Stimulated activated CD8-positive, alpha-beta memory T cell treated with anti-CD3 and anti-CD28 coated beads, Interleukin-12 subunit alpha, Interleukin-12 subunit beta, amount 100 ng/mL, for 24 hours (primary cell): ENCODE data around the gene NXPH4.

Experiments
- DNase-seq: peaks from one replicate; pipeline ENCODE4 v3.0.0-alpha.2; 2020; ENCODE audit errors: extremely low read depth

NXPH4 gene

DNA sequence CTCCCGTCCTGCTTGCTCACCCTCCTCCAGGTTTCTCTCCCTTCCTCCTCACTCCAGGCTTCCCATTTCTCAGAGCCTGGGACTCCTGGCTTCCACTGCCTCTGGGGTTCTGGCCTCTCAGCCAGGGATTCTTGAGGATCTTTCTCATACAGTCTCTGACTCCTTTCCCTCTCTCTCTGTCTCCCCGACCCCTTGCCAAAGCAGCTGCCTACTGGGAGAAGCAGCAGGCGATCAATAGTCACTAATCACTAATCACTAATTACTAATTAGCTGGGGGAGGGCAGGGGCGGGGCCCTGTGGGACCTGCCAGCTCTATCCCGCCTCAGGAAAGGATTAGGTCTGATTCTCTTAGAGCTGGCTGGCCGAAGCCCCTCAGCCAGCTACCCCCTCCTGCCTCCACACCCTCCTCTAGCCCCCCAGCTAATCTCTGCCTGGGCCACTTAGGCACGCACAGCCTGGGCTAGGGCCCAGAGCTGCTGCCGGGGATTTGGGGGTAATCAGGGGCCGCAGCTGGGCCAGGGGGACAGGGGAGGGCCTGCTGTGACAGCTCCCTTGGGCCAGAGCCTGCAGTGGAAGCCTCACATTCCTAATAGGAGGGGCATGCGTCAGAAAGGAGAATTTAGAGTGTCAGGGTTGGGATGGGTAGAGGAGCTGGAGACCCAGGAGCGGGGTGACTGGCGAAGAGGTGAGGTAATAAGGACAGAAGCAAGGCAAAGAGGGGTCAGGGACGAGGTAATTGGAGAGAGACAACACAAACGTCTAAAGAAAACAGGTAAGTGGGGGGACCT, 2.8 kb downstream of the NXPH4 start:
- DNase-seq: no peak

DNA sequence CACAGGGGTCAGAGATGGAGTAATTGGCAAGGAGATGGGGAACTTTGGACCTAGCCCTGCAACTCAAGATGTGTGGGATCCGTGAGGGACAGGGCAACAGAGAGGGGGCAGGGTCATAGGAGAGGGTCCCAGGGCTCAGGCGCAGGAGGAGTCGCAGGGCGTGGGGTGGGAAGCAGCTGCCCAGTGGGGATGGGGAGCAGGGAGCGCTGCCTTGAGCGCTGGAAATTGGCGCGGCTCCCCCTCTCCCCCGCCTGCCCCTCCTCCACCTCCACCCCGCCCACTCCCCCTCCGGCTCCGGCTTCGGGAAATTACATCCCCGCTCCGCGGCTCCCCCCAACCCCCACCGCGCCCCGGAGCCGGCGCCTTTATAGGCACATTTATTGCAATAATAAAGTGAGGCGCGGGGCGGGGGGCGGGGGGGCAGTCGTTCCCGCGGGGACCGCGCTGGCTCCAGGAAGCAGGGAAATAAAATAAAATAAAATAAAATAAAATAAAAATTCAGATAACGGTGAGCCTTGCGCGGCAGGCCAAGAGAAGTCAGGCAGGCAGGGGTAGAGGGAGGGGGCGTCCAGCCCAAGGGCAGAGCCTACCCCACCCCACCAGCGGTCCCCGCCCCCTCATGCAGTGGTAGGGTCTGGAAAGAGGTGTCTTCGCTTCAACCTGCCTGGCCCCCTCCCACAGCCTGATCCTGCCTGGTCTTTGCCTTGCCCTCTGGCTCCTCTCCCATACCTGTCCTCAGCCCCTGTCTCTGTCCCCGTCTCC, 3.6 kb downstream of the NXPH4 start:
- no peak for DNase-seq

DNA sequence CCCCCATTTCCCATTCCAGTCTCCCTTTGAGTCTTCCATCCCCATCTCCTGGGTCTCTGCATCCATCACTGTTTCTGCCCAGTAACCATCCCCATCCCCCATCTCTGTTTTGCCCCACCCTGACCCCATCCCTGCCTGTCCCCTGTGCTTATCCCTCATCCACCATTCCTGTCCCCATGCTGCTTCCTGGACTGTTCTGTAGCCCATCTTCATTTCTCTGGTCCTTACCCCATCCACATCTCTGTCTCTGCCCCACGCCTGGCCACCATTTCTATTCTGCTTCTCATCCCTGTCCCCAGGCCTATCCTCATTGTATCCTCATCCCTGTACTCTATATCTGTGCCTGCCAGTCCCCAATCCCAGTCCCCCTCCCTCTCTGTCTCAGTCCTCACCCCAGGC, 4.2 kb downstream of the NXPH4 start:
- no peak for DNase-seq

DNA sequence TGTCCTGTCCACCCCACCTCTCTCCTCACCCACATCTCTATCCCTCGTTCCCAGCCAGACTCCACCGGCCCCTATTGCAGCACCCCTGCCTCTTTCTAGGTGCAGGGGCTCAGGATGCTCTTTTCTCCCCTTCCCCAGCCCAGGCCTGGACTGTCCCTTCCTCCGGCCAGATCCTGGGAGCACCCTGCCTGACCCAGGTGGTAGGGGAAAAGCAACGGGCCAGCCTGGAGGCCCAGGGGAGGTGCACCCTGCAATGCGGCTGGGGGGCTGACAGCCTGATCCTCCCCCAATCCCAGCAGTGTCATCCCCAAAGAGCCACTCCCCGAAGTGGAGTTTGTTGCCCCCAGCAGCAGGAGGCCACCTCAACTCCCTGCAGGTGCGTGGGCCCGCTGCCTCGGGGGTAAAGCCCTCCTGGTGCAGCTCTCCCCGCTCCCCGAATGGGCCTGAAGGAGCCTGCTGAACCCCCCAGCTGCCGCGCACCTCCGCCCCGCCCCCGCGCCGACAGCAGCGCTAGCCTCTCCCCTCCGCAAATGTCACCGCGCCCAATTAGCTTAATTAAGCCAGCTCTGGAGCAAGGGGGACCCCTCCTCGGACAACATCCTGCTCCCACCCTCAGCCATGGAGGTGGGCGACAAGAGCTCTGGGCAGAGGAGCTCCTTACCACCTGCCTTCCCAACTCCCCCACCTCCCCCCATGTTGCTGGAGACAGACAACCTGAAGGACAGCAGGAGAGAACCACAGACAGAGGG, 4.7 kb downstream of the NXPH4 start:
- DNase-seq: no peak

DNA sequence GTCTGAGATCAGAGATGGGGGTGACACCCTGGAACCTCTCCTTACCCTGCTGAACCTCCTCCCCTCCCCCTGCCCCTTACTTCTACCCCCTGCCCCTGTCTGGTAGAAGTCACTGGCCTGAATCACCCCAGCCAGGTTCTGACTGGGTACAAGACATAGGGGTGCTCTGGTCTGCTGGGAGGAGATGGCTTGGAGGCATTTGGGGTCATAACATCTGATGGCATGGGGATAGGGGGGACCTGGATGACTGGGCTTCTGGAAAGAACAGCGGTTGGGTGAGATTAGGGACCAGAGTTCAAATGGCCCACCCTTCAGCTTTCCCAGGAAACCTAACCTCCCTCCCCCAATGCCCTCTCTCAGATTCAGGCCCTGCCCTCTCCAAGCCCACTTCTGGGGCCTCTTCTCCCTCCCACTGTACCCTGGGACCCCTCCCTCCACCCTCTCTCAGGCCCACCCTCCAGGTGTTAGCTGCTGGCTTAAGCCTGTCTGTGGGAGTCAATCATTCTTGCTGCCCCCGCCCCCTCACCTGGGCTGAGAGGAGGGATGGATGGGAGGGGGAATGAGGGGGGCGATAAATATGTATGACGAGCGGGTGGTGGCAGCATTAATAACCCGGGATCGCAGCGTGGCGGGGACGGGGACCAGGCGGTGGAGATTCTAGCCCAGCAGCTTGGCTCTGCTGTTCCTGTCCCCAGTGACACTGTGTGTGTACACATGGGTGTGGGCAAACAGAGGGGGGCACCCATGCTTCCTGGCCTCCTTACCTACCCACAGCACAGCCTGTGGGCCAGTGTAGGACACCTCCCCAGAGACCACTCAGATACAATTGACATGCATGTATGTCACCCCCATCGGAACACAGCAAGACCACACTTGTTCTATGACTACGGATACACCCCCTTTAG, 5.9 kb downstream of the NXPH4 start:
- no peak for DNase-seq

DNA sequence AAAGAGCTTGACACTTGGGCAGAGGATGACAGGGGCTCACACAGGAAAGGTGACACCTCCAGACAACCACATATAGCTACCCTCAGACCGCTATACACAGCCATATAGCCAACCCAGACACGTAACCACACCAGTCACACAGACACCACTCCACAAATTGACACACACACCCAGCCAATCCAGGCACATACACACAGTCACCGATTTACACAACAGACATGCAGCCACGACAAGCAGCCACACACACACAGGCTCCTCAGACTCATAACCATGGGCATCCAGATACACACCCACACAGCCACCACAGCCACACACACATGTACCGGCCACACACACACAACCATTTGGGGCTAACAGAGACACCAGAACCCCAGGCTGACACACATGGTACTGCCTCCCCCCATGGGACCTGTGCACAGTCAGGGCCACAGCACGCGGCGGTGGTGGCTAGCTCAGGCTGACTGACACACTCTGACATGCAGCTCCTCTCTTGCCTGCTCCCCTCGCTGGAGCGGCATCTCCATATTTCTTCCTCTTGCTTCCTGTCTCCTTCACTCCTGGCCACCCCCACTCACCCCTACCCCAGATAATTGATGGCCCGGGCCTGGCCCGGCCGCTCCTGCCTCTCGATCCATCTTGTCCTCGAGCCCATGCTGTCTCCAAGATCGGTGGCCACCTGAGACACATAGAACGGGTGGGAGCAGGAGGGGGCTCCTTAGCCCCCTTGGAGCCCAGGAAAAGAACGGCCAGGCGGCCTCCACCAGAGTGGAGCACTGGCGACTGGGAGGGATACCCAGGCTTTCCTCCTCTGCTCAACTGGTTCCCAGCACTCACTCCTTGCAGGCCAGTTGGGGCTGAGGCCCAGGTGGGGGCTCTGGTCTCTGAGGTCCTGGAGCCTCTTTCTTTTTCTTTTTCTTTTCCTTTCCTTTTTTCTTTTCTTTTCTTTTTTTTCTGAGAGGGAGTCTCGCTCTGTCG, 6.9 kb downstream of the NXPH4 start:
- no peak for DNase-seq

DNA sequence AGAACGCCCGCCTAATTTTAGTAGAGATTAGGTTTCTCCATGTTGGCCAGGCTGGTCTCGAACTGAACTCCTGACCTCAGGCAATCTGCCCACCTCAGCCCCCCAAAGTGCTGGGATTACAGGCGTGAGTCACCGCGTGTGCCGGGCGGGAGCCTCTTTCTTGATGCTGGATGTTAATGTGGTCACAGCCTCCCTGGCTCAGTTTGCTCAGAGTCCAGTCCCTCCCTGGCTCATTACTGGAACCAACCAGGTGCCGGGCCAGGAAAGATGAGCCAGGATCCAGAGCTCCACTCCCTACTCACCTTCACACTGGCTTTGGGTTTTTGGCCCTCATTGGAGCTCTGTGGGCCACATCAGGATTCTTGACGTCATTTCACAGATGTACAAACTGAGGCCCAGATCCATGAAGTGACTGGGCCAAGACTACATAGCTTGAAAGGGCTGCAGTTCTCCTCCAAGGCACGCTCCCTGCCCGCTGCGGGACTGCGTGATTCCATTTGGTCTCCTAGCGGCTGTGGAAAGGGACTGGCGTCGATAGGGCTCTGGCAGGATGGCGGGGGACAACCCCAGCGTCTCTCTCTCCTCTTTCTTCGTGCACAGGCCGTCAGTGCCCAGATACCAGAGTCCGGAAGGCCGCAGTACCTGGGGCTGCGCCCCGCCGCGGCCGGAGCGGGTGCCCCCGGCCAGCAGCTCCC, 7.8 kb downstream of the NXPH4 start:
- no peak for DNase-seq

DNA sequence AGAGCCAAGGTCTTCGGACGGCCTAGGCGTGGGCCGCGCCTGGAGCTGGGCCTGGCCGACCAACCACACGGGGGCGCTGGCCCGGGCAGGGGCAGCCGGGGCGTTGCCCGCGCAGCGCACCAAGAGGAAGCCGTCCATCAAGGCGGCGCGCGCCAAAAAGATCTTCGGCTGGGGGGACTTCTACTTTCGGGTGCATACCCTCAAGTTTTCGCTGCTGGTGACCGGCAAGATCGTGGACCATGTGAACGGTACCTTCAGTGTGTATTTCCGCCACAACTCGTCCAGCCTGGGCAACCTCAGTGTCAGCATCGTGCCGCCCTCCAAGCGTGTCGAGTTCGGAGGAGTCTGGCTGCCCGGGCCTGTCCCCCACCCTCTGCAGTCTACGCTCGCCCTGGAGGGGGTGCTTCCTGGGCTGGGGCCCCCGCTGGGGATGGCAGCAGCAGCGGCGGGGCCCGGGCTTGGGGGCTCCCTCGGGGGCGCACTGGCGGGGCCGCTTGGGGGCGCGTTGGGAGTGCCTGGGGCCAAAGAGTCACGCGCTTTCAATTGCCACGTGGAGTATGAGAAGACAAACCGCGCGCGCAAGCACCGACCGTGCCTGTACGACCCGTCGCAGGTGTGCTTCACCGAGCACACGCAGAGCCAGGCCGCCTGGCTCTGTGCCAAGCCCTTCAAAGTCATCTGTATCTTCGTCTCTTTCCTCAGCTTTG, 8.5 kb downstream of the NXPH4 start:
- no peak for DNase-seq

DNA sequence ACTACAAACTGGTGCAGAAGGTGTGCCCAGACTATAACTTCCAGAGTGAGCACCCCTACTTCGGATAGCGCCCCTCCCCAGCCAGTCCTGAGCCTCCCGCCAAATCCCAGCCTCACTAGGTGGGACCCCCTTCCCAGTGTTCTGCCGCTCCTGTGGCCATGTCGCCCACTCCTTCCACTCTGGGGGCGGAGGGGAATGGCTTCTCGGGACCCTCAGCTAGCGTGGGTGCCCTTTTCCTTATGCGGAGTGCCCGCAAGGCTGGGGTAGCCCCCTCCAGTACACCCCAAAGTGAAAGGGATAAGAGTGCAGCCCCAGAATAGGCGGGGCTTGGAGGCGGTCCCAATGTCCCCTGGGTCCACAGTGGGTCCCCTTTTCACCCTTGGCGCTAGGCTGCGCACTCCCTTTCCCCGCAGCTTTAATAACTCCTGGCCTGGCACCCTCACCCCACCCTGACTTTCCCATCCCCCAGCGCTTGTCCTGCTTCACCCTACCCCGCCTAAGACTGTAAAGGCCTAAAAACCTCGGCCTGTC, 9.2 kb downstream of the NXPH4 start:
- no peak for DNase-seq

DNA sequence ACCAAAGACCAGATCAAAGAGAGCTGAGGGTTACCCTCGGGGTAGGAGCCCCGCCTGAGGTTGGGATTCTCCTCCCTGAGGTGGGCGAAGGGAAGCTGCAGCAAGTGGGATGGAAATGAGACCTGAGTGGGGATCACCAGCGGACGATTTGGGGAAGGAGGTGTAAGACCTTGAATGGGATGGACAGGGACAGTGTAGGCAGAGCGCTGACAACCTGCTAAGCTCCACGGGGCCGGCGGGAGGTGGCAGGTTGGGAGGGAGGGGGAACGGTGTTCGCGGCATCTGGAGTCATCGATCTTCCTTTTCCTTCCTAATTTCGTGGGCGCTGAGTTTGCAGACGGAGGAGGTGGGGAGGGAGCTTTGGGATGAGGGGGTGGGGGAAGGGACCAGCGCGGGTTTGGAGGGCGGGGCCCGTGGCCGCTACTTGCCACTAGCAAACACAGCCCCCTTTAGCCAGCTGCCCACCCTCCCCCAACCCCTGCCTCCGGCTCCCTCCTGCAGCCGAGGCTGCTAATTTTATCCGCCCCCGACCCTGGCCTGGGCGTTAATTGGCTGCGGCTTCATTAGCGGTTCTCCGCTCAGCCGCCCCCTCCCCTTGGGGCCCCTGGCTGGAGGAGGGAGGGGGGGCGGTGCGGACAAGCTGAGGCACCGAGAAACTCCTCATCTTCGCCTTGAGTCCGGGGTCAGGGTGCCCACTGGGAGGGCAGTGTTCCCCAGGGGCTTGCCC, 10.2 kb downstream of the NXPH4 start:
- no peak for DNase-seq

DNA sequence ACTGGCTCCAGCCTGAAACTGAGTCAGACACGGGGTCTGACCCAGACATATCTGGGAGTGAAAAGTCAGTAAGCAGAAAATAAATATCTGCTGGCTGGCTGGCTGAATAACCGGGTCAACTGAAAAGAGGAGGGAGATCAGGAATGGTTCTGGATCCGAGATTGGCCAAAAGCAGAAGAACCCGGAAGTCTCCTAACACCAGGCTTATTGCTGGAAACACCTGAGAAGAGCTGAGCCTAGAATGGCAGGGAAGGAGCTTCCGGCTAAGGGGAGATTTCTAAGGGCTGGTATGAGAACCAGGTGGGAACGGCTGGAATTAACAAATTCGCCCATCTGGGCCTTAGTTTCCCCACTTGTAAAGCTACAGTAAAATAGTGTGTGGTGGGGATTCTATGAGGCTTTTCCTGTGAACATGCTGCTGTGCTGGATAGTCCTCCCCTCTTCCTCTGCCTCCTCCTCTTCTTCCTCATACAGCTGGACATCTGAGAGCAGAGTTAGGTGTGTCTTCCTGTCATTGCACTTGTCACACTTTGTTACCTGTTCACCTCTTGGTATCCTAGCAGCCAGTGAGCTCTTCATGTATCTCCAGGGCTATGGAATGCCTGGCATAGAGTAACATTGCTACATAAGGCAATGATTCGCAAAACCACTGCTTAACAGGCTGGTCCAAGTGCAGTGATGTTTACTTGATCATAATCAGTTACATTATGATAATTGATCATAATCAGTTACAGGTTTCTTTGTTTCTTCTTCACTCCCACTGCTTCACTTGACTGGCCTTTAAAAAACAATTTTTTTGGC, 10.9 kb downstream of the NXPH4 start:
- no peak for DNase-seq

DNA sequence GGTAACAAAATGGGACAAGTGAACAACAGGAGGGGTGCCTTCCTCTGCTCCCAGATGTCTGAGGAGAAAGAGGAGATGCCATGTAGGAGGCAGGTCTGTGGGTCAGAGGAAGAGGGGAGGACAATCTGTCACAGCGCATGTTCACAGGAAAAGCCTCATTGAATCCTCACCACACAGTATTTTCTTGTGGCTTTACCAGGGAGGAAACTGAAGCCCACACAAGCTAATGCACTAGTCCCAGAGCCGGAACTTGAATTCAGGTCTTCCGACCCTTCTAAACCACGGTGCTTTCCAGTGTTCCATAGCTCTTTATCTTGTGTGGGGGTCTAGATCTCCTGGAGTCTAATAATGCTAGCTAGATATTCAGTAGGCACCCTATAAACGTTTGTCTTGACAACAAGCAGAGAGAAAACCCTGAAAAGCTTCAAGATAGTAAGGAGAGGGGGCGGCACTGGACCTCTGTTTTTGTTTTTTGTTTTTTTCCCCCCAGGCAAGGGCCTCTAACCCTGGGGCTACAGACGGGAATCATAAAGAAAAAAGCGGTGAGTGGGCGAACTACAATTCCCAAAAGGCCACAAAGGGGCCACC, 12.5 kb downstream of the NXPH4 start:
- no peak for DNase-seq

DNA sequence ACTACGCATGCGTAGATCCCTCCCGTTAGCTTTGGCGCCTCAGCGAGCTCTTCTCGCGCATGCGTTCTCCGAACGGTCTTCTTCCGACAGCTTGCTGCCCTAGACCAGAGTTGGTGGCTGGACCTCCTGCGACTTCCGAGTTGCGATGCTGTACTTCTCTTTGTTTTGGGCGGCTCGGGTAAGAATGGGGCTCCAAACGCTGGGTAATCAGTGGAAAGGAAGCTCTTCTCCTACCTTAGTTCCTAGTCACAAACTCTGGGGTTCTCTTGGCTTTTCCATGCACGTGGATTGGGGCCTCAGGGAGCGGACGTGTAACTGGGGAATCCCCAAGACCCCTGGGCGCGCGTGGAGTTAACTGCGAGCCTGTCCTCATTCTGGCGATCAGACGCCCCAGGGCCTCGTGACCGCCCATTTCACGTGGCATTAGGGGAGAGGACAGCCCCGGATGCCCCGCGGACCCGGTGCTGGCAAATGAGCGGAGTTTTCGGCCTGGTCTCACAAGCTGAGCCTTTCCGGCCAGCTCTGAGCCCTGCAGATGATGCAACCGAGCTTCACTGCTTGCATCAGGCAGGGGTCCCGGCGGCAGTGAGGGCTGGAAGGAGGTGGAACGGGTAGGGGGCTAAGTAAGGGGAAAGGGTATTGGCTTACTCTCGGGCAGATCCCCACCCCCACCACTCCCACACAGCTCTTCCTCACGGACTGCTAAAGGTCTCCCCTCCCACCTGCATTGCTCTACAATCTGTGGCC, 13.2 kb downstream of the NXPH4 start, which contains the start of gene SHMT2:
Gene SHMT2, plus strand, starts transcription at position 78 of the 747 bp plus-strand sequence. Its CDS starts 68 bp downstream, at position 146.
- DNase-seq: peak; percentile 92

DNA sequence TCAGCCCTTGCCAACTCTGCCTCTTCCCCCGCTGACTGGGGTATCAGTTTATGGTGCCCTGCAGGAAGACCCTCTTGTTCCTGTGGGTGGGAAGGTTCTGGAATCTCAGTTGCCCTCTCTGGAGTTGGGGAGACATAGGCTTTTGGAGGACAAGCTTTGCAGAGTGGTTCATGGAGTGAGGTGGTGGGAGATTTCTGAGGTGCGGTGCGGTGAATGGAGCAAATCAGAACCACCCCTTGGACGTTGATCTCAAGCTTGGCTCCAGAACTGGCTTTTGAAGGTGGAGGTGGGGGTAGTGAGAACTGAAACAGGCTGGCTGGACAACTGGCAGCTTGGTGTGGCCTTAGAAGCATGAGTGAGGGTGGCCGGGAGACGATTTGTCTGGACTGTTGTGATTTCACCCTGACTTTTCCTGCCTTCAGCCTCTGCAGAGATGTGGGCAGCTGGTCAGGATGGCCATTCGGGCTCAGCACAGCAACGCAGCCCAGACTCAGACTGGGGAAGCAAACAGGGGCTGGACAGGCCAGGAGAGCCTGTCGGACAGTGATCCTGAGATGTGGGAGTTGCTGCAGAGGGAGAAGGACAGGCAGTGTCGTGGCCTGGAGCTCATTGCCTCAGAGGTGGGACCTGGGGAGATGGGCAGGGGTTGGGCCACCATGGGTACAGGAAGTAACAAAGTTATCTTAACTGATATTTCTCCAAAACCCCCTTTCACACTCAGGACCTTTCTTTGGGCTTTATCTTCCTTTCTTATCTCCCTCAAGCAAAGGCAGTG, 14.0 kb downstream of the NXPH4 start:
- no peak for DNase-seq
